B cell (primary cell): ENCODE measurements around the gene EPG5. TPM values are rescaled to one million over a fixed set of nuclear protein-coding genes. Genes with fewer than 3 reads are reported as not detected.

Experiments
- ATAC-seq: fragments of 200-7000 bp; cut with Tn5 transposase; one replicate; pipeline ENCODE4 v1.10.0; 2021; ENCODE audit warnings: low read depth, mild to moderate bottlenecking, moderate number of reproducible peaks, moderate library complexity
- CTCF ChIA-PET: fragments of 350-600 bp; sonication (Branson Sonifier 250); formaldehyde crosslinking; loops from one replicate; lab custom pipeline; 2021; ENCODE audit warnings: antibody characterized with exemption, inconsistent platforms; lab: Charles Lee
- POLR2A ChIA-PET: fragments of 350-600 bp; sonication (Branson Sonifier 250); formaldehyde crosslinking; loops from one replicate; lab custom pipeline; 2021; ENCODE audit warnings: antibody characterized with exemption; lab: Charles Lee
- DNase-seq: peaks from one replicate; pipeline ENCODE4 v3.0.0; 2013
- H2AFZ ChIP-seq: 2 replicates; pipeline ENCODE4 v1.6.1; 2012; ENCODE audit warnings: mild to moderate bottlenecking, low read depth, low read length; ENCODE audit not compliant: insufficient read depth, poor library complexity, severe bottlenecking
- H3K27ac ChIP-seq, 2 donors: 1 replicate in 1 of 2; 2 replicates in 1 of 2; pipeline ENCODE4 v1.5.1; 2012 to 2013; ENCODE audit warnings: low read length in 2 of 2, mild to moderate bottlenecking in 2 of 2, moderate library complexity in 1 of 2
- H3K27me3 ChIP-seq, 4 experiments: fragments of 200-600 bp in 1 of 4; sonication (generic) in 1 of 4; replicated peaks in 1 of 4; 1 replicate in 2 of 4; 2 replicates in 2 of 4; pipeline versions ENCODE4 v1.6.1 to v1.7.0; 2013 to 2016; ENCODE audit warnings: low read length in 3 of 4, mild to moderate bottlenecking in 2 of 4, mixed read lengths in 1 of 4, moderate library complexity in 1 of 4; ENCODE audit not compliant: insufficient read depth in 4 of 4, control insufficient read depth in 3 of 4; ENCODE audit errors: control extremely low read depth in 1 of 4
- H3K36me3 ChIP-seq, 2 experiments: replicated peaks in 1 of 2; 1 replicate in 1 of 2; 2 replicates in 1 of 2; pipeline versions ENCODE4 v1.6.1 to v1.7.1; 2013; ENCODE audit warnings: low read length in 1 of 2; ENCODE audit not compliant: insufficient read depth in 2 of 2, control insufficient read depth in 1 of 2; ENCODE audit errors: control extremely low read depth in 1 of 2, extremely low read depth in 1 of 2
- H3K4me1 ChIP-seq, 2 donors: fragments of 200-600 bp in 1 of 2; sonication (generic) in 1 of 2; 1 replicate in 1 of 2; 2 replicates in 1 of 2; pipeline versions ENCODE4 v1.5.1 to v1.6.1; 2013 to 2017; ENCODE audit warnings: low read length in 2 of 2; ENCODE audit not compliant: control insufficient read depth in 2 of 2, insufficient read depth in 2 of 2
- H3K4me2 ChIP-seq: replicated peaks from 2 replicates; pipeline ENCODE3; 2012; ENCODE audit warnings: mild to moderate bottlenecking, low read depth, low read length; ENCODE audit not compliant: poor library complexity, severe bottlenecking
- H3K4me3 ChIP-seq, 5 experiments: fragments of 200-600 bp in 1 of 5; sonication (generic) in 1 of 5; 1 replicate in 3 of 5; 2 replicates in 2 of 5; pipeline versions ENCODE4 v1.5.1 to v1.7.0; 2011 to 2016; ENCODE audit warnings: low read length in 4 of 5, mild to moderate bottlenecking in 4 of 5, low read depth in 2 of 5, control low read depth in 1 of 5, moderate library complexity in 1 of 5; ENCODE audit not compliant: insufficient read depth in 1 of 5; ENCODE audit errors: control extremely low read depth in 1 of 5, extremely low read depth in 1 of 5
- H3K79me2 ChIP-seq: fragments of 200-600 bp; sonication (generic); one replicate; pipeline ENCODE4 v1.6.0; 2016; ENCODE audit warnings: low read length; ENCODE audit not compliant: control insufficient read depth, insufficient read depth
- H3K9ac ChIP-seq: fragments of 200-600 bp; sonication (generic); 2 replicates; pipeline ENCODE4 v1.6.1; 2017; ENCODE audit warnings: mild to moderate bottlenecking, low read length, moderate library complexity
- H3K9me3 ChIP-seq, 3 donors: one replicate each; pipeline versions ENCODE4 v1.6.1 to v1.7.1; 2013; ENCODE audit warnings: low read length in 2 of 3; ENCODE audit not compliant: control insufficient read depth in 2 of 3, insufficient read depth in 1 of 3; ENCODE audit errors: control extremely low read depth in 1 of 3
- H4K20me1 ChIP-seq: 2 replicates; pipeline ENCODE4 v1.6.0; 2012; ENCODE audit warnings: mild to moderate bottlenecking, low read length; ENCODE audit not compliant: insufficient read depth, control insufficient read depth, poor library complexity, severe bottlenecking
- H3K27ac Mint-ChIP-seq: one replicate; pipeline ENCODE4 v1.8.0; 2021; ENCODE audit warnings: mixed read lengths
- H3K27me3 Mint-ChIP-seq: one replicate; pipeline ENCODE4 v1.8.0; 2021; ENCODE audit warnings: mixed read lengths
- H3K4me1 Mint-ChIP-seq: one replicate; pipeline ENCODE4 v1.8.0; 2021; ENCODE audit warnings: mixed read lengths
- H3K4me3 Mint-ChIP-seq: one replicate; pipeline ENCODE4 v1.8.0; 2021; ENCODE audit warnings: mixed read lengths
- H3K9me3 Mint-ChIP-seq: one replicate; pipeline ENCODE4 v1.8.0; 2022; ENCODE audit warnings: mixed read lengths; ENCODE audit not compliant: insufficient read depth
- EZH2 ChIP-seq: IDR thresholded peaks from 2 replicates; pipeline ENCODE4 v1.6.1; 2012; ENCODE audit warnings: borderline replicate concordance, low read depth, mild to moderate bottlenecking, moderate library complexity, low read length; ENCODE audit not compliant: insufficient read depth, poor library complexity, severe bottlenecking
- WGBS: methylation state at CpG from one replicate; pipeline ENCODE4 v1.1.5; 2013; ENCODE audit warnings: missing lambda C conversion rate; ENCODE audit not compliant: insufficient coverage; 5-methylcytosine and 5-hydroxymethylcytosine counted together
- intact Hi-C: fragments of 100-400 bp; cut with micrococcal nuclease; formaldehyde crosslinking; loops from one replicate; pipeline ENCODE4 v1.10.0; 2022
- polyA plus RNA-seq: library from polyadenylated mRNA; depleted of rRNA; stranded (reverse); fragments of >200 nt; gene quantifications from 2 replicates; pipeline ENCODE4 v1.2.3, GENCODE V29; 2012
- total RNA-seq, 2 donors: library from RNA; stranded (reverse); fragments of 120-200 nt in 1 of 2; gene quantifications; 1 replicate in 1 of 2; 2 replicates in 1 of 2; pipeline versions ENCODE4 v1.2.3 to v1.2.4, GENCODE V29; 2013 to 2022
- TF ChIP-seq, protein P1 (sequence below): fragments of 200-600 bp; IDR thresholded peaks from one replicate; pipeline ENCODE4 v1.8.0; 2022; ENCODE audit warnings: antibody characterized with exemption, mild to moderate bottlenecking

Gene EPG5
- total and polyA plus RNA-seq, 2 donors (not counting 1 experiment from before 2014, with no cell fraction given) = 10.3 to 50.4 TPM

GRCh38 chr18:45998244-45998643 is 31.1 kb upstream of the EPG5 start:
- TF ChIP-seq, protein P1, sequence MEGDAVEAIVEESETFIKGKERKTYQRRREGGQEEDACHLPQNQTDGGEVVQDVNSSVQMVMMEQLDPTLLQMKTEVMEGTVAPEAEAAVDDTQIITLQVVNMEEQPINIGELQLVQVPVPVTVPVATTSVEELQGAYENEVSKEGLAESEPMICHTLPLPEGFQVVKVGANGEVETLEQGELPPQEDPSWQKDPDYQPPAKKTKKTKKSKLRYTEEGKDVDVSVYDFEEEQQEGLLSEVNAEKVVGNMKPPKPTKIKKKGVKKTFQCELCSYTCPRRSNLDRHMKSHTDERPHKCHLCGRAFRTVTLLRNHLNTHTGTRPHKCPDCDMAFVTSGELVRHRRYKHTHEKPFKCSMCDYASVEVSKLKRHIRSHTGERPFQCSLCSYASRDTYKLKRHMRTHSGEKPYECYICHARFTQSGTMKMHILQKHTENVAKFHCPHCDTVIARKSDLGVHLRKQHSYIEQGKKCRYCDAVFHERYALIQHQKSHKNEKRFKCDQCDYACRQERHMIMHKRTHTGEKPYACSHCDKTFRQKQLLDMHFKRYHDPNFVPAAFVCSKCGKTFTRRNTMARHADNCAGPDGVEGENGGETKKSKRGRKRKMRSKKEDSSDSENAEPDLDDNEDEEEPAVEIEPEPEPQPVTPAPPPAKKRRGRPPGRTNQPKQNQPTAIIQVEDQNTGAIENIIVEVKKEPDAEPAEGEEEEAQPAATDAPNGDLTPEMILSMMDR = no peak
- no peak for TF ChIP-seq EZH2
- no peak for DNase-seq
- no peak overlapping the region for H3K4me3 Mint-ChIP-seq

GRCh38 chr18:45997700-45998151 is 30.6 kb upstream of the EPG5 start:
- TF ChIP-seq, protein P1 = no peak
- TF ChIP-seq EZH2 = no peak
- Histone ChIP-seq H3K36me3 (no peaks in the 10 kb centered on the region), H3K27me3 (no peaks in the 10 kb centered on the region), H4K20me1 (no peaks in the 10 kb centered on the region), H3K9ac (no peak overlapping the region), H3K4me2 (no peak overlapping the region), H3K4me1 (peaks cover 0 to 8% of the 10 kb centered on the region in 2 donors), H2AFZ (peak overlapping the region; percentile 50), H3K27ac (peak overlapping the region in 1 of 2 donors; percentile 12), H3K79me2 (no peaks in the 10 kb centered on the region), H3K9me3 (peaks cover 0 to 4% (median 0%) of the 10 kb centered on the region in 3 donors), H3K4me3 (no peak overlapping the region)
- H3K9me3 Mint-ChIP-seq = peaks cover 10% of the 10 kb centered on the region
- peaks cover 3% of the 10 kb centered on the region for H3K27me3 Mint-ChIP-seq
- intact Hi-C loops = no loop called here
- no peak overlapping the region for H3K27ac Mint-ChIP-seq
- ATAC-seq (no peak), DNase-seq (no peak)
- CTCF ChIA-PET = no interaction called here
- H3K4me3 Mint-ChIP-seq = no peak overlapping the region
- POLR2A ChIA-PET = no interaction called here
- WGBS = 39% methylated on average over 3 of the region's 8 CpGs
- H3K4me1 Mint-ChIP-seq = peaks cover 7% of the 10 kb centered on the region

More at GRCh38 chr18:45998244-45998643, 31.1 kb upstream of the EPG5 start:
- Mint-ChIP-seq H3K27me3 (peaks cover 3% of the 10 kb centered on the region), H3K4me1 (peaks cover 7% of the 10 kb centered on the region), H3K9me3 (peaks cover 12% of the 10 kb centered on the region), H3K27ac (no peak overlapping the region)
- Histone ChIP-seq H3K9me3 (peaks cover 0 to 4% (median 3%) of the 10 kb centered on the region in 3 donors), H3K9ac (no peak overlapping the region), H3K36me3 (no peaks in the 10 kb centered on the region), H3K4me1 (peaks cover 0 to 8% of the 10 kb centered on the region in 2 donors), H4K20me1 (no peaks in the 10 kb centered on the region), H3K4me3 (no peak overlapping the region), H3K79me2 (no peaks in the 10 kb centered on the region), H3K4me2 (no peak overlapping the region), H3K27ac (no peak overlapping the region), H3K27me3 (peaks cover 0 to 3% (median 0%) of the 10 kb centered on the region in 4 experiments), H2AFZ (peak overlapping the region; percentile 50)
- no peak for ATAC-seq
- WGBS = 40% methylated on average over 3 of the region's 3 CpGs
- ChIA-PET POLR2A (no interaction called here), CTCF (no interaction called here)
- intact Hi-C loops = no loop called here
